Left hindlimb (tissue), 1 donor: ENCODE measurements around the gene VPS37C.

Experiments
- DNase-seq: peaks from one replicate; pipeline ENCODE4 v3.0.0-alpha.2; 2018

VPS37C gene

GRCh38 chr11:61131586-61131985 is 29.6 kb downstream of the VPS37C start:
- no peak for DNase-seq

- no peak for DNase-seq
These were observed 30.0 kb downstream of the VPS37C start for GRCh38 chr11:61131186-61131585.

- peak; percentile 90 for DNase-seq
These were observed 31.3 kb downstream of the VPS37C start for GRCh38 chr11:61129639-61130523.

- no peak for DNase-seq
These were observed 32.1 kb downstream of the VPS37C start for GRCh38 chr11:61128947-61129638.

- DNase-seq, result no peak
These were observed 33.2 kb downstream of the VPS37C start for GRCh38 chr11:61127991-61128390.

- DNase-seq, result no peak
These were observed 35.0 kb downstream of the VPS37C start for GRCh38 chr11:61126256-61126655.

- no peak for DNase-seq
These were observed 35.9 kb downstream of the VPS37C start for GRCh38 chr11:61125310-61125684.

- no peak for DNase-seq
These were observed 36.5 kb downstream of the VPS37C start for GRCh38 chr11:61124574-61125309.

GRCh38 chr11:61123775-61124571 is 37.3 kb downstream of the VPS37C start:
- no peak for DNase-seq

GRCh38 chr11:61122761-61123160 is 38.5 kb downstream of the VPS37C start:
- DNase-seq, result no peak

GRCh38 chr11:61121917-61122316 is 39.3 kb downstream of the VPS37C start:
- DNase-seq, result no peak

- DNase-seq, result no peak
These were observed 39.9 kb downstream of the VPS37C start for GRCh38 chr11:61121192-61121831.

- no peak for DNase-seq
These were observed 40.5 kb downstream of the VPS37C start for GRCh38 chr11:61120706-61121191.

- DNase-seq, result no peak
These were observed 41.0 kb downstream of the VPS37C start for GRCh38 chr11:61120099-61120705.

- no peak for DNase-seq
These were observed 41.7 kb downstream of the VPS37C start for GRCh38 chr11:61119571-61119970.

- no peak for DNase-seq
These were observed 42.2 kb downstream of the VPS37C start for GRCh38 chr11:61119055-61119454.

GRCh38 chr11:61118406-61118805 is 42.8 kb downstream of the VPS37C start:
- no peak for DNase-seq

- no peak for DNase-seq
These were observed 43.2 kb downstream of the VPS37C start for GRCh38 chr11:61118004-61118403.

GRCh38 chr11:61117168-61117520 is 44.1 kb downstream of the VPS37C start:
- no peak for DNase-seq

GRCh38 chr11:61116426-61117167 is 44.6 kb downstream of the VPS37C start:
- DNase-seq, result no peak
